ENCODE data around the gene NRIP3.

NRIP3 gene

DNA sequence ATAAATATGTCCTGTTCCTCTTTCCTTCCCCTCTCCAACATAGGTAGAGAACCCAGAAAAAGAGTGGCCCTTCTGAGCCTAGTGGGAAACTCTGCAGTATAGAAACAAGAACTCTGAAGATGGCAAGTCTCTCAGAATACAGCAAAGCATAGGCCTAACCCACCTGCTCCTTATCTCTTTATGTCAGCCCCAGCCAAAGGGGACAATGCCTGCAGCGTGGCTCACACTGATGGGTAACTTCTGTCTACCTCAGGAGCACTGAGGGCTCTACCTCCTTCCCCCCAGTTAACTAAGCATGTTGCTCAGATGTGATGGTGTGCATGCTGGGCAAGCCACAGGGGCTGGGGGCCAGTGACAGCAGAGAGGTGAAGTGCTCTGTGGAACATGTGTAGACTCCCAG is 4.9 kb upstream of the NRIP3 start (continued):
- TF ChIP-seq, protein P1, sequence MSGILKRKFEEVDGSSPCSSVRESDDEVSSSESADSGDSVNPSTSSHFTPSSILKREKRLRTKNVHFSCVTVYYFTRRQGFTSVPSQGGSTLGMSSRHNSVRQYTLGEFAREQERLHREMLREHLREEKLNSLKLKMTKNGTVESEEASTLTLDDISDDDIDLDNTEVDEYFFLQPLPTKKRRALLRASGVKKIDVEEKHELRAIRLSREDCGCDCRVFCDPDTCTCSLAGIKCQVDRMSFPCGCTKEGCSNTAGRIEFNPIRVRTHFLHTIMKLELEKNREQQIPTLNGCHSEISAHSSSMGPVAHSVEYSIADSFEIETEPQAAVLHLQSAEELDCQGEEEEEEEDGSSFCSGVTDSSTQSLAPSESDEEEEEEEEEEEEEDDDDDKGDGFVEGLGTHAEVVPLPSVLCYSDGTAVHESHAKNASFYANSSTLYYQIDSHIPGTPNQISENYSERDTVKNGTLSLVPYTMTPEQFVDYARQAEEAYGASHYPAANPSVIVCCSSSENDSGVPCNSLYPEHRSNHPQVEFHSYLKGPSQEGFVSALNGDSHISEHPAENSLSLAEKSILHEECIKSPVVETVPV (CRISPR knock-in tag; IDR thresholded peaks at IDR 0.05), result no peak
- TF ChIP-seq ZNF8 (CRISPR knock-in tag; IDR thresholded peaks at IDR 0.05) (no peak), GLIS3 (CRISPR knock-in tag; IDR thresholded peaks at IDR 0.05) (no peak), ZFP3 (CRISPR knock-in tag; IDR thresholded peaks at IDR 0.05) (no peak), ZFP30 (CRISPR knock-in tag; IDR thresholded peaks at IDR 0.05) (no peak), ZC3H10 (CRISPR knock-in tag; IDR thresholded peaks at IDR 0.05) (no peak), TCF4 (CRISPR knock-in tag; IDR thresholded peaks at IDR 0.05; ENCODE audit: borderline replicate concordance) (no peak)
- TF ChIP-seq, protein P2, sequence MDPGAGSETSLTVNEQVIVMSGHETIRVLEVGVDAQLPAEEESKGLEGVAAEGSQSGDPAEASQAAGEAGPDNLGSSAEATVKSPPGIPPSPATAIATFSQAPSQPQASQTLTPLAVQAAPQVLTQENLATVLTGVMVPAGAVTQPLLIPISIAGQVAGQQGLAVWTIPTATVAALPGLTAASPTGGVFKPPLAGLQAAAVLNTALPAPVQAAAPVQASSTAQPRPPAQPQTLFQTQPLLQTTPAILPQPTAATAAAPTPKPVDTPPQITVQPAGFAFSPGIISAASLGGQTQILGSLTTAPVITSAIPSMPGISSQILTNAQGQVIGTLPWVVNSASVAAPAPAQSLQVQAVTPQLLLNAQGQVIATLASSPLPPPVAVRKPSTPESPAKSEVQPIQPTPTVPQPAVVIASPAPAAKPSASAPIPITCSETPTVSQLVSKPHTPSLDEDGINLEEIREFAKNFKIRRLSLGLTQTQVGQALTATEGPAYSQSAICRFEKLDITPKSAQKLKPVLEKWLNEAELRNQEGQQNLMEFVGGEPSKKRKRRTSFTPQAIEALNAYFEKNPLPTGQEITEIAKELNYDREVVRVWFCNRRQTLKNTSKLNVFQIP (CRISPR knock-in tag; IDR thresholded peaks at IDR 0.05; ENCODE audit: borderline replicate concordance, low read depth), result no peak

DNA sequence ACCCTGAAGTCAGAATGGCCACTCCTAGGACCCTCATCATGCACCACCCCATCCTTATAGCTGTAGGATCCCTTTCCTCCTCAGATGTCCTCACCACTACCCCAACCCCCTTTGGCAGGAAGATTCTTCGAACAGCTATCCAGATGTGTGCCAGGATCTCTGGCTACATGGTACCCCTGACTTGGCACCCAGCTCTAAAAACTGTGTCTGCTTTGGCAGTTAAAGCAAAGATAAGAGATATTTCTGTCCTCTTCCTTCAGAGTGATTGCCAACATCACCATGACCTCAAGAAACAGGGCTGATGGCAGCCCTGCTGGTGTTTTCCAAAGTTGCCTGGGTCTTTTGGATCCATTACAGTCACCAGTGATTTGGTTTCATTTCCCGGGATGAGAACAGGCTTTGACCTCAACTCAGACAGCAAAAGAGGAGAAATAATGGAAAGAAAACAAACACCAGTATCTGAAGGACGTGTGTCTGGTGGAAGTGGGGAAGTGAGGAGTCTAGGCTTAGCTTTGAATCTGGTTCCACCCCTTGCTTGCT is 4.3 kb upstream of the NRIP3 start:
- TF ChIP-seq GLIS3 (CRISPR knock-in tag; IDR thresholded peaks at IDR 0.05) (no peak), ZNF8 (CRISPR knock-in tag; IDR thresholded peaks at IDR 0.05) (no peak), ARNTL (CRISPR knock-in tag; IDR thresholded peaks at IDR 0.05; ENCODE audit: borderline replicate concordance, low read depth) (no peak), ZNF565 (CRISPR knock-in tag; conservative IDR thresholded peaks at IDR 0.05; ENCODE audit: low read depth) (no peak), RARB (CRISPR knock-in tag; IDR thresholded peaks at IDR 0.05) (no peak), SNAI2 (CRISPR knock-in tag; IDR thresholded peaks at IDR 0.05) (no peak), TCF4 (CRISPR knock-in tag; IDR thresholded peaks at IDR 0.05; ENCODE audit: borderline replicate concordance) (no peak), ESRRG (CRISPR knock-in tag; IDR thresholded peaks at IDR 0.05) (no peak)
- no peak for ATAC-seq

DNA sequence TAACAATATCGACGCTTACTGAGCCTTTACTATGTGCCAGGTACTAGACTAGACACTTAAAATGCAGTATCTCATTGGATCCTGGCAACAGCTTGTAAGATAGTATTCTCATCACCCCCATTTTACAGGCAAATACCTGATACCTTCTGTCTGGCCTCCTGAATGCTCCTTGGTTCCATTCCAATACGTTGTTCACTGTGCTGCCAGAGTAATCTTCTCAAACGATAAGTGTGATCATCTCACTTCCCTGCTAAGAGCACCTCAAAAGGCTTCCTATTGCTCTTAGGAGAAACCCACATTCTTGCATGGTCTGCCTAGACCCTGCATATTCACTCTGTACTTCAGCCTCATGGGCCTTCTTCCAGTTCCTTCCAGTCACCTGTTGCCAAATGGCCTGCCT is 1.3 kb upstream of the NRIP3 start:
- no peak for ATAC-seq
- TF ChIP-seq, protein P2 (CRISPR knock-in tag; IDR thresholded peaks at IDR 0.05; ENCODE audit: borderline replicate concordance, low read depth), result no peak
- no peak for TF ChIP-seq ARNTL (CRISPR knock-in tag; IDR thresholded peaks at IDR 0.05; ENCODE audit: borderline replicate concordance, low read depth)
- TF ChIP-seq, protein P3, sequence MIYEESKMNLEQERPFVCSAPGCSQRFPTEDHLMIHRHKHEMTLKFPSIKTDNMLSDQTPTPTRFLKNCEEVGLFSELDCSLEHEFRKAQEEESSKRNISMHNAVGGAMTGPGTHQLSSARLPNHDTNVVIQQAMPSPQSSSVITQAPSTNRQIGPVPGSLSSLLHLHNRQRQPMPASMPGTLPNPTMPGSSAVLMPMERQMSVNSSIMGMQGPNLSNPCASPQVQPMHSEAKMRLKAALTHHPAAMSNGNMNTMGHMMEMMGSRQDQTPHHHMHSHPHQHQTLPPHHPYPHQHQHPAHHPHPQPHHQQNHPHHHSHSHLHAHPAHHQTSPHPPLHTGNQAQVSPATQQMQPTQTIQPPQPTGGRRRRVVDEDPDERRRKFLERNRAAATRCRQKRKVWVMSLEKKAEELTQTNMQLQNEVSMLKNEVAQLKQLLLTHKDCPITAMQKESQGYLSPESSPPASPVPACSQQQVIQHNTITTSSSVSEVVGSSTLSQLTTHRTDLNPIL (CRISPR knock-in tag; IDR thresholded peaks at IDR 0.05; ENCODE audit: low read depth), result no peak
- TF ChIP-seq, protein P4, sequence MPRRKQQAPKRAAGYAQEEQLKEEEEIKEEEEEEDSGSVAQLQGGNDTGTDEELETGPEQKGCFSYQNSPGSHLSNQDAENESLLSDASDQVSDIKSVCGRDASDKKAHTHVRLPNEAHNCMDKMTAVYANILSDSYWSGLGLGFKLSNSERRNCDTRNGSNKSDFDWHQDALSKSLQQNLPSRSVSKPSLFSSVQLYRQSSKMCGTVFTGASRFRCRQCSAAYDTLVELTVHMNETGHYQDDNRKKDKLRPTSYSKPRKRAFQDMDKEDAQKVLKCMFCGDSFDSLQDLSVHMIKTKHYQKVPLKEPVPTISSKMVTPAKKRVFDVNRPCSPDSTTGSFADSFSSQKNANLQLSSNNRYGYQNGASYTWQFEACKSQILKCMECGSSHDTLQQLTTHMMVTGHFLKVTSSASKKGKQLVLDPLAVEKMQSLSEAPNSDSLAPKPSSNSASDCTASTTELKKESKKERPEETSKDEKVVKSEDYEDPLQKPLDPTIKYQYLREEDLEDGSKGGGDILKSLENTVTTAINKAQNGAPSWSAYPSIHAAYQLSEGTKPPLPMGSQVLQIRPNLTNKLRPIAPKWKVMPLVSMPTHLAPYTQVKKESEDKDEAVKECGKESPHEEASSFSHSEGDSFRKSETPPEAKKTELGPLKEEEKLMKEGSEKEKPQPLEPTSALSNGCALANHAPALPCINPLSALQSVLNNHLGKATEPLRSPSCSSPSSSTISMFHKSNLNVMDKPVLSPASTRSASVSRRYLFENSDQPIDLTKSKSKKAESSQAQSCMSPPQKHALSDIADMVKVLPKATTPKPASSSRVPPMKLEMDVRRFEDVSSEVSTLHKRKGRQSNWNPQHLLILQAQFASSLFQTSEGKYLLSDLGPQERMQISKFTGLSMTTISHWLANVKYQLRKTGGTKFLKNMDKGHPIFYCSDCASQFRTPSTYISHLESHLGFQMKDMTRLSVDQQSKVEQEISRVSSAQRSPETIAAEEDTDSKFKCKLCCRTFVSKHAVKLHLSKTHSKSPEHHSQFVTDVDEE (CRISPR knock-in tag; IDR thresholded peaks at IDR 0.05), result no peak
- TF ChIP-seq, protein P1 (CRISPR knock-in tag; IDR thresholded peaks at IDR 0.05), result no peak
- TF ChIP-seq ESRRG (CRISPR knock-in tag; IDR thresholded peaks at IDR 0.05), result no peak
- TF ChIP-seq PPARA (CRISPR knock-in tag; IDR thresholded peaks at IDR 0.05; ENCODE audit: borderline replicate concordance), result no peak
- TF ChIP-seq ZC3H10 (CRISPR knock-in tag; IDR thresholded peaks at IDR 0.05), result no peak
- no peak for TF ChIP-seq OSR1 (CRISPR knock-in tag; IDR thresholded peaks at IDR 0.05)
- TF ChIP-seq TCF4 (CRISPR knock-in tag; IDR thresholded peaks at IDR 0.05; ENCODE audit: borderline replicate concordance), result no peak
- no peak for TF ChIP-seq ZNF565 (CRISPR knock-in tag; conservative IDR thresholded peaks at IDR 0.05; ENCODE audit: low read depth)
- TF ChIP-seq ZFP3 (CRISPR knock-in tag; IDR thresholded peaks at IDR 0.05), result no peak
- TF ChIP-seq ZNF70 (CRISPR knock-in tag; IDR thresholded peaks at IDR 0.05), result no peak
- no peak for TF ChIP-seq CSDC2 (CRISPR knock-in tag; IDR thresholded peaks at IDR 0.05)
